Endodermal cell (in vitro differentiated cells): ENCODE data around the gene TBC1D2B. TPM values are rescaled to one million over a fixed set of nuclear protein-coding genes. Genes with fewer than 3 reads are reported as not detected.
A peak's percentile ranks its signal among the peaks of the same experiment; 100 is the strongest.
"Not testable (repeated sequence)": the region's sequence is repeated elsewhere in the genome, so short reads cannot be mapped to it uniquely, and the experiment has no call there.

ENCODE experiments used
- DNase-seq: peaks from one replicate; pipeline ENCODE4 v3.0.0-alpha.2; 2017
- H3K27ac ChIP-seq: 2 replicates; pipeline ENCODE4 v1.5.1; 2013; ENCODE audit warnings: mild to moderate bottlenecking, low read depth, low read length, moderate library complexity
- H3K27me3 ChIP-seq: 2 replicates; pipeline ENCODE4 v1.6.1; 2013; ENCODE audit warnings: mild to moderate bottlenecking, low read length, moderate library complexity; ENCODE audit not compliant: insufficient read depth, control insufficient read depth, poor library complexity, severe bottlenecking
- H3K36me3 ChIP-seq: 2 replicates; pipeline ENCODE4 v1.7.0; 2013; ENCODE audit warnings: mild to moderate bottlenecking, low read length, moderate library complexity; ENCODE audit not compliant: control insufficient read depth, insufficient read depth
- H3K4me1 ChIP-seq: one replicate; pipeline ENCODE4 v1.7.0; 2013; ENCODE audit warnings: low read length; ENCODE audit not compliant: control insufficient read depth, insufficient read depth
- H3K4me3 ChIP-seq: 2 replicates; pipeline ENCODE4 v1.5.1; 2013; ENCODE audit warnings: mild to moderate bottlenecking, low read length, moderate library complexity
- H3K9ac ChIP-seq: 2 replicates; pipeline ENCODE4 v1.6.1; 2013; ENCODE audit warnings: mild to moderate bottlenecking, low read length, moderate library complexity; ENCODE audit not compliant: poor library complexity, severe bottlenecking; ENCODE audit errors: extremely low read depth
- H3K9me3 ChIP-seq: 2 replicates; pipeline ENCODE4 v1.6.1; 2013; ENCODE audit warnings: mild to moderate bottlenecking, low read length, moderate library complexity; ENCODE audit not compliant: control insufficient read depth
- H3K27ac Mint-ChIP-seq: 2 replicates; pipeline ENCODE4 v1.8.0; 2020; ENCODE audit warnings: mixed read lengths
- H3K27me3 Mint-ChIP-seq: 2 replicates; pipeline ENCODE4 v1.8.0; 2021; ENCODE audit warnings: mild to moderate bottlenecking, mixed read lengths; ENCODE audit not compliant: insufficient read depth
- H3K36me3 Mint-ChIP-seq: 2 replicates; pipeline ENCODE4 v1.8.0; 2020; ENCODE audit warnings: low read depth, mixed read lengths
- H3K4me1 Mint-ChIP-seq: 2 replicates; pipeline ENCODE4 v1.8.0; 2020; ENCODE audit warnings: mixed read lengths
- H3K4me3 Mint-ChIP-seq: 2 replicates; pipeline ENCODE4 v1.8.0; 2020; ENCODE audit warnings: mild to moderate bottlenecking, moderate library complexity, mixed read lengths
- H3K9me3 Mint-ChIP-seq: 2 replicates; pipeline ENCODE4 v1.8.0; 2020; ENCODE audit warnings: mild to moderate bottlenecking, mixed read lengths
- WGBS, 2 experiments: methylation state at CpG; one replicate each; pipeline versions ENCODE4 v1.1.5 to v1.1.7; 2013; ENCODE audit warnings: missing lambda C conversion rate in 2 of 2, mixed read lengths in 1 of 2; ENCODE audit not compliant: insufficient coverage in 1 of 2, insufficient read length in 1 of 2; 5-methylcytosine and 5-hydroxymethylcytosine counted together
- total RNA-seq, 2 donors: library from RNA; stranded (reverse); fragmentation: NEBNext Ultra II Directional in 1 of 2; extraction: Animal tissue kit (Norgen Biotek cat#: 25700) in 1 of 2; gene quantifications; 2 replicates in 1 of 2; 3 replicates in 1 of 2; pipeline ENCODE4 v1.2.1, GENCODE V29; 2021
- TF ChIP-seq, protein P1 (sequence below): fragments of 200-600 bp; sonication (generic); conservative IDR thresholded peaks from 2 replicates; pipeline ENCODE4 v1.5.0; 2021; ENCODE audit warnings: antibody characterized with exemption, mild to moderate bottlenecking

Gene TBC1D2B
- total RNA-seq, 2 donors from 2014 or later = 13.8 to 23.8 TPM

DNA sequence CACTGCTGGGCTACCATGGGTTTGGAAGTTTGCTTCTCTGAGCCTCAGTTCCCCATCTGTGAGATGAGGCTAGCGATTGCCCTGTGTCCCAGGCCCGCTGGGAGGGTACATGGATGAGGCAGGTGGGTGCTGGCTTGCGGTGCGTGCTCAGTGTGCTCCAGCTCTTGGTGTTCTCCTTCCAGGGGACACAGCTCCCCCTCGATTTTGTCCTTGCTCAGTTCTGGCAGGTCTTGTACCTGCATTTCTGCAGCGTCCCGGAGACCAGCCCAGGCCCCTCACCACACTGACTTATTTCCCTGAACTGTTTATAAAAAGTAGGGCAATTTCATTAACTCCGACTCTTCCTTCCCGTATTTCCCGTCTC, 95.4 kb downstream of the TBC1D2B start:
- Histone ChIP-seq H3K27ac (no peak overlapping the region), H3K36me3 (no peaks in the 10 kb centered on the region), H3K4me3 (no peak overlapping the region), H3K27me3 (no peaks in the 10 kb centered on the region), H3K4me1 (no peaks in the 10 kb centered on the region), H3K9me3 (no peaks in the 10 kb centered on the region), H3K9ac (no peak overlapping the region)
- Mint-ChIP-seq H3K27ac (no peak overlapping the region), H3K4me3 (no peak overlapping the region), H3K27me3 (no peaks in the 10 kb centered on the region), H3K4me1 (no peaks in the 10 kb centered on the region), H3K9me3 (no peaks in the 10 kb centered on the region), H3K36me3 (no peaks in the 10 kb centered on the region)
- DNase-seq = peak; percentile 29
- TF ChIP-seq, protein P1, sequence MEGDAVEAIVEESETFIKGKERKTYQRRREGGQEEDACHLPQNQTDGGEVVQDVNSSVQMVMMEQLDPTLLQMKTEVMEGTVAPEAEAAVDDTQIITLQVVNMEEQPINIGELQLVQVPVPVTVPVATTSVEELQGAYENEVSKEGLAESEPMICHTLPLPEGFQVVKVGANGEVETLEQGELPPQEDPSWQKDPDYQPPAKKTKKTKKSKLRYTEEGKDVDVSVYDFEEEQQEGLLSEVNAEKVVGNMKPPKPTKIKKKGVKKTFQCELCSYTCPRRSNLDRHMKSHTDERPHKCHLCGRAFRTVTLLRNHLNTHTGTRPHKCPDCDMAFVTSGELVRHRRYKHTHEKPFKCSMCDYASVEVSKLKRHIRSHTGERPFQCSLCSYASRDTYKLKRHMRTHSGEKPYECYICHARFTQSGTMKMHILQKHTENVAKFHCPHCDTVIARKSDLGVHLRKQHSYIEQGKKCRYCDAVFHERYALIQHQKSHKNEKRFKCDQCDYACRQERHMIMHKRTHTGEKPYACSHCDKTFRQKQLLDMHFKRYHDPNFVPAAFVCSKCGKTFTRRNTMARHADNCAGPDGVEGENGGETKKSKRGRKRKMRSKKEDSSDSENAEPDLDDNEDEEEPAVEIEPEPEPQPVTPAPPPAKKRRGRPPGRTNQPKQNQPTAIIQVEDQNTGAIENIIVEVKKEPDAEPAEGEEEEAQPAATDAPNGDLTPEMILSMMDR = no peak
- WGBS, 2 experiments = 79 to 95% methylated on average over 6 to 10 of the region's 10 CpGs

DNA sequence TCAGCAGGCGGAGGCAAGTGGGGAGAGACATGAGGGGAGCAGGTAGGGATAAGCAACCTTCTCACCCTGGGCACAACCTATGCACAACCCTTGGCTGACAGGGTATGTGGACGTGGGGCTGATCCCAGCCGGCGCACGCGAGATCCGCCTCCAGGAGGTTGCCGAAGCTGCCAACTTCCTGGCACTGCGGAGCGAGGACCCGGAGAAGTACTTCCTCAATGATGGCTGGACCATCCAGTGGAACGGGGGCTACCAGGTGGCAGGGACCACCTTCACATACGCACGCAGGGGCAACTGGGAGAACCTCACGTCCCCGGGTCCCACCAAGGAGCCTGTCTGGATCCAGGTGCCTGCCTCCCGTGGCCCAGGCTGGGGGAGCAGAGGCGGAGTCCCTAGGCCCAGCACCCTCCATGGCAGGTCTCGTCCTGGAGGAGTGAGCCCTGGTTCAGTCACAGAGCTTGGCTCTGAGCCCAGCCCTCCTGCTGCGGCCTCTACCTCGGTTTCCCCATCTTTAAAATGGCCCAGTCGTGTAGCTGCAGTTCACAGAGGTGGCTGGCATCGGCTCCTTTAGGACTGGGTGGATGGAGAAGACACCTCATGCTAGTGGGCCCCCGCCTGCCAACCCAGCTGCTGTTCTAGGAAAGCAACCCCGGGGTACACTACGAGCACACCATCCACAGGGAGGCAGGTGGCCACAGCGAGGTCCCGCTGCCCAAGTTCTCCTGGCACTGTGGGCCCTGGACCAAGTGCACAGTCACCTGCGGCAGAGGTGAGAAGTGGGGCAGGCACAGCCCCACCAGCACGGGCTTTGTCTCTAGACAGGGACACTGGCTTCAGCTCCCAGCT, 96.0 kb downstream of the TBC1D2B start:
- no peaks in the 10 kb centered on the region for H3K4me1 Mint-ChIP-seq
- Histone ChIP-seq H3K4me1 (no peaks in the 10 kb centered on the region), H3K27me3 (no peaks in the 10 kb centered on the region), H3K4me3 (no peak overlapping the region), H3K9ac (no peak overlapping the region), H3K27ac (no peak overlapping the region), H3K9me3 (no peaks in the 10 kb centered on the region), H3K36me3 (no peaks in the 10 kb centered on the region)
- no peaks in the 10 kb centered on the region for H3K27me3 Mint-ChIP-seq
- H3K4me3 Mint-ChIP-seq = no peak overlapping the region
- TF ChIP-seq, protein P1 = no peak
- H3K27ac Mint-ChIP-seq = no peak overlapping the region
- DNase-seq = no peak
- WGBS, 2 experiments = 87 to 94% methylated on average over 26 to 30 of the region's 30 CpGs
- no peaks in the 10 kb centered on the region for H3K36me3 Mint-ChIP-seq
- H3K9me3 Mint-ChIP-seq = no peaks in the 10 kb centered on the region

DNA sequence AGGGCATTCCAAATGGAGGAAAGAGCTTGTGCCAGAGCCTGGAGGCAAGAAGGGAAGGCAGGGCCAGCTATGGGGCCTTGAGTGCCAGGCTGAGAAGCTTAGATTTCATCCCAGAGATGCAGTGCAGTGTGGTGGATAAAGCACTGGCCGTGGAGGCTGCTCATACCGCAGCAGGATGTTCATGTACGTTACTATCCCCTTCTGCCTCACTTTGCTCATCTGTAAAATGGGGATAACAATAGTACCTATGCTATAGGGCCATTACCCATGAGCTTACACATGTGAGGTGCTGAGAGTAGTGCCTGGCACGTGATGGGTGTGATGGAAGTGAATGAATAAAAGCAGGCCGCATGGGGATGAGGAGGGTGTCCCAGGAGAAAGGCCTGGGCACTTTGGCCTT, 96.8 kb downstream of the TBC1D2B start:
- not testable (repeated sequence) for H3K9me3 ChIP-seq, H3K27ac Mint-ChIP-seq, H3K27me3 ChIP-seq, H3K36me3 Mint-ChIP-seq, H3K4me3 Mint-ChIP-seq, H3K27ac ChIP-seq, H3K9ac ChIP-seq, H3K4me1 ChIP-seq, H3K27me3 Mint-ChIP-seq, DNase-seq, H3K4me3 ChIP-seq, H3K4me1 Mint-ChIP-seq, H3K36me3 ChIP-seq, H3K9me3 Mint-ChIP-seq
- WGBS, 2 experiments = 92% methylated on average over 3 of the region's 5 CpGs; no CpG with 5 or more reads in 1 of the 2 experiments
